ENCODE measurements around the gene CHAMP1.
"Not testable (repeated sequence)": the region's sequence is repeated elsewhere in the genome, so short reads cannot be mapped to it uniquely, and the experiment has no call there.

Gene CHAMP1

DNA sequence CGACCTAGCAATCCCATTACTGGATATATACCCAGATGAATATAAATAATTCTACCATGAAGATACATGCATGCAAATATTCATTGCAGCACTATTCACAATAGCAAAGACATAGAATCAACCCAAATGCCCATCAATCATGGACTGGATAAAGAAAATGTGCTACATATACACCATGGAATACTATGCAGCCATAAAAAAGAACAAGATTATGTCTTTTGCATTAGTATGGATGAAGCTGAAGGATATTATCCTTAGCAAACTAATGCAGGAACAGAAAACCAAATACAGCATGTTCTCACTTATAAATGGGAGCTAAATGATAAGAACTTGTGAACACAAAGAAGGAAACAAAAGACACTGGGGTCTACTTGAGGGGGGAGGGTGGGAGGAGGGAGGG is 22.2 kb downstream of the CHAMP1 start:
- DNase-seq = not testable (repeated sequence)

DNA sequence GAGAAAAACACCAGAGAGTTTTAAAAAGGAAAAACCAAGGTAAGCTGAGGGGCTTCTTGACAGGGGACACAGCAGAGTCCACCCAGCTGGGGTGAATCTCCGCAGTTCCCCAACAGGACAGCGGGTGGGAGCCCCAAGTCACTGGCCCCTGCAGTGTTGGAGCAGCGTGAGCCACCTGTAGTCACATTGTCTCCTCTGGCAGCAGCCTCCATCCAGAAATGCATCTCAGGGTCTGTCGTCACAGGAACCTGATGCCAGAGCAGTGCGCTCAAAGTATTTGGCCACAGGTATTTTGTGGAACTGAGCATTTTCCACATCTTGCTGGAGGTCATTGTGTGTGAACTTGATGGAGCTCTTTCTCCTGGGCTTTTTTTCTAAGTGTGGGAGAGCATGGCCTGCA is 24.7 kb downstream of the CHAMP1 start:
- DNase-seq = no peak

DNA sequence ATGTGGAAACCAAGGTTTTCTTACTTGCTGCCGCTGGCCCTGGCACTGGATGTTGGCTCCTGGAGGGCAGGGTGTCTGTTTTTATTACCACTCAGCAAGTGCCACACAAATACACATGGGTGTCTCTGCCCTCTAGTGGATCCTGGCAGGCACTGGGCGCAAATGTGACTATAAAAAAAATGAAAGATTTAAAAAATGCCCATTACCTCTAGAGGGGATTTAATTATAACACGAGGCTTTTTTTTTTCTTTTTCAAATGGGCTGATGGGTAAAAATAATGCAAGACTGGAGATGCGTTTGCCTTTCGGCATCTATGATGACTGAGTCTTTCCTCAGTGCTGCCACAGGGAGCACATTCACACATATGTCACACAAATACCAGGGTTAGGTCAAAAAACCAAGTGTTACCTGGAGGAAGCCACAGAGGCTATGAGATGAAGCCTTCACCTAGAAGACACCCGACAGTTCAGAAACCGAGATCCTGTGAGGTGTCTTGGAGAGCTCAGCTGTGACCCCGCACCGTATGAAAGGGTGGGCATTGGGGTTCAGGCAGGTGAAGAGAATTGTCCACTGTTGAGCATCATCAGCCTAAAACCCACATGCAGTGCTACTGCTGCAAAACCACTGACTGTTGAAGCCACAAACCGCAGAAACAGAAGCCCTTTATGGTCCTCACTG is 25.7 kb downstream of the CHAMP1 start:
- DNase-seq = peak; percentile 44

DNA sequence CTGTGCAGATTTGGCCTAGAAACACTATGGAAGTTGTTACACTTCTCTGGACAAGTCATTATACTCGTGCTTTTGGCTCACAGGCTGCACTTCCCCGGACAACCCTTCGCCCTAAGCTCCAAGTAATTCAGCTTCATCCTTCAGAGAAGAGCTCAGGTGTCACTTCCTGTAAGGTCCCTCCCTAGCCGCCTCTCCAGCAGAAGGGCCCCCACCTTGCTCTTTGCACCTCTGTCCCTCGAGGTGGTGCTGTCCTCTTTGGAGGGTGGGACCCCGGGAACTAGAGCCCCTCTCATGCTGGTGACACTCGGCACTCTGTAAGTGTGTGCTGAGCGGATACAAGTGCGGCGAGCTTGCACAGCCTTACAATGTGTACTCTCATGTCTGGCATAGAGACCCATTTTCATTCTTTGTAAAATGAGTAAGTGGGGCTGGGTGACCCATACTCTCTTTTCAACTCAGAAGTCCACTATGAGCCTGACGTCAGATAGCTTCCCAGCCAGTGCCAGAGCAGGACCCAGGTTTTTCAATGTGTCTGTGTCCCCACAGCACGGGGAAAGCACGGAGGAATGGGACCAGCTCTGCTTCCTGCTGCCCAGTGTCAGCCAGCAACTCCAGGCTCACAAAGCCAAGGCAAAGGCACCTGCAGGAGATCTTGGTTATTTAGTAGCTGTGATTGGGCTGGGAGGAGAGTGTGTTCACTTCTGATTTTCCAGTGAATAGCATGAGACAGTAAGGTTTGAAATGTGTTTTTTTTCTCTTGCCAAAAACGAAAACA is 26.9 kb downstream of the CHAMP1 start:
- no peak for DNase-seq

GRCh38 chr13:114347256-114347655 is 33.0 kb downstream of the CHAMP1 start:
- DNase-seq = not testable (repeated sequence)

DNA sequence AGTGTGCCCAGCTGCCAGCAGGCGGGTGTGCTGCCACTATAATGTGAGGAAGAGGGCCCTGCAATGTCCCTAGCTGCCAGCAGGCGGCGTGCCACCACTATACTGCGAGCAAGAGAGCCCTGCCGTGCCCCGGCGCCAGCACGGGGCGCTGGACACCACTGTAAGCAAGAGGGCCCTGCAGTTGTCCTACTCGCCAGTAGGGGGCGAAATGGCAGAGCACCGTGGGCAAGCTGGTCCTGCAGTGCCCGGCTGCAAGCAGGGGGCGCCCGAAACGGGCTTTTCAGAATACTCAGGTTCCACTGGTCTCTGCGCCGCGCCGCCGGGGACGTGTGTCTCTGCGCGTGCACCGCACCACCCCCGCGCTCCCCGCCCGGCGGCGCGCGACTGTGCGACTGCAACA is 38.5 kb downstream of the CHAMP1 start:
- not testable (repeated sequence) for DNase-seq

DNA sequence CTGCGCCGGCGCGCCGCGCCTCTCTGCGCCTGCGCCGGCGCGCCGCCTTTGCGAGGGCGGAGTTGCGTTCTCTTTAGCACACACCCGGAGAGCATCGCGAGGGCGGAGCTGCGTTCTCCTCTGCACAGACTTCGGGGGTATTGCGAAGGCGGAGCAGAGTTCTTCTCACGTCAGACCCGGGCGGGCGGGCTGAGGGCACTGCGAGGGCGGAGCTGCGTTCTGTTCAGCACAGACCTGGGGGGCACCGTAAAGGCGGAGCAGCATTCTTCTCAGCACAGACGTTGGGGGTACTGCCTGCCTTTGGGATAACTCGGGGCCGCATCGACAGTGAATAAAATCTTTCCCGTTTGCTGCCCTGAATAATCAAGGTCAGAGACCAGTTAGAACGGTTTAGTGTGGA is 39.1 kb downstream of the CHAMP1 start:
- not testable (repeated sequence) for DNase-seq

Data from NCI-H1417 treated with DMSO at 0.1 percent for 48 hours (cell line).